Stimulated activated CD4-positive, alpha-beta T cell treated with anti-CD3 and anti-CD28 coated beads, Interleukin-4, amount 100 ng/mL, for 4 hours (primary cell): ENCODE results near the gene DOCK8.

Experiments
- DNase-seq, 2 experiments: peaks; one replicate each; pipeline ENCODE4 v3.0.0-alpha.2; 2020

The DOCK8 gene

GRCh38 chr9:316382-316965 is 101.8 kb downstream of the DOCK8 start:
- no peak for DNase-seq

- no peak for DNase-seq
These were observed 104.0 kb downstream of the DOCK8 start for GRCh38 chr9:318646-319045.

GRCh38 chr9:324971-325370 is 110.3 kb downstream of the DOCK8 start:
- no peak for DNase-seq

GRCh38 chr9:326667-327066 is 112.0 kb downstream of the DOCK8 start:
- DNase-seq = no peak

- no peak for DNase-seq
These were observed 113.8 kb downstream of the DOCK8 start for GRCh38 chr9:328453-328852.

- DNase-seq = no peak
These were observed 116.5 kb downstream of the DOCK8 start for GRCh38 chr9:331197-331596.

GRCh38 chr9:335373-335772 is 120.7 kb downstream of the DOCK8 start:
- DNase-seq = no peak

- DNase-seq = no peak
These were observed 121.4 kb downstream of the DOCK8 start for GRCh38 chr9:336039-336438.

- no peak for DNase-seq
These were observed 123.9 kb downstream of the DOCK8 start for GRCh38 chr9:338602-339001.

GRCh38 chr9:341634-342421 is 127.2 kb downstream of the DOCK8 start:
- no peak for DNase-seq

GRCh38 chr9:343773-344172 is 129.1 kb downstream of the DOCK8 start:
- no peak for DNase-seq

GRCh38 chr9:346111-346571 is 131.5 kb downstream of the DOCK8 start:
- no peak for DNase-seq

- no peak for DNase-seq
These were observed 133.1 kb downstream of the DOCK8 start for GRCh38 chr9:347667-348292.

GRCh38 chr9:350384-350783 is 135.7 kb downstream of the DOCK8 start:
- DNase-seq = no peak

GRCh38 chr9:351916-352315 is 137.3 kb downstream of the DOCK8 start:
- DNase-seq = no peak

- DNase-seq = no peak
These were observed 138.4 kb downstream of the DOCK8 start for GRCh38 chr9:353077-353476.

GRCh38 chr9:354453-354852 is 139.8 kb downstream of the DOCK8 start:
- DNase-seq = no peak

- no peak for DNase-seq
These were observed 142.9 kb downstream of the DOCK8 start for GRCh38 chr9:357560-357959.

- DNase-seq = no peak
These were observed 148.1 kb downstream of the DOCK8 start for GRCh38 chr9:362561-363273.

GRCh38 chr9:363274-363612 is 148.6 kb downstream of the DOCK8 start:
- no peak for DNase-seq

GRCh38 chr9:365436-365835 is 150.8 kb downstream of the DOCK8 start:
- DNase-seq = no peak

GRCh38 chr9:366620-367019 is 152.0 kb downstream of the DOCK8 start:
- DNase-seq = no peak

GRCh38 chr9:370086-370485 is 155.4 kb downstream of the DOCK8 start:
- no peak for DNase-seq

GRCh38 chr9:371349-371748 is 156.7 kb downstream of the DOCK8 start:
- DNase-seq = no peak
